ENCODE results near the gene ZBP1. TPM values are rescaled to one million over a fixed set of nuclear protein-coding genes. Genes with fewer than 3 reads are reported as not detected.

The ZBP1 gene
- total RNA-seq, 3 donors from 2014 or later, result 1.8 to 12.8 (median 3.6) TPM

- ATAC-seq (no peak), DNase-seq (peak in 2 of 3 donors; percentile 42 to 44)
Observed at GRCh38 chr20:57590485-57591288, 29.5 kb downstream of the ZBP1 start.

GRCh38 chr20:57589728-57590484 lies 30.3 kb downstream of the ZBP1 start:
- TF ChIP-seq CTCF (IDR thresholded peaks at IDR 0.05), result no peak
- Histone ChIP-seq H3K9me3 (no peaks in the 10 kb centered on the region), H3K36me3 (ENCODE audit: low read depth) (no peaks in the 10 kb centered on the region), H3K4me1 (ENCODE audit: low read depth) (peaks cover 25% of the 10 kb centered on the region), H3K4me3 (no peak overlapping the region)
- DNase-seq, result peak; percentile 71 to 81 (median 75)
- intact Hi-C loops (cut with DNase I, micrococcal nuclease), result loop anchor here (10.0 kb wide), 3 partner anchors 205 to 615 kb away; no protein-coding TSS in a partner anchor
- ATAC-seq, result peak; percentile 81

More at GRCh38 chr20:57590485-57591288, 29.5 kb downstream of the ZBP1 start:
- intact Hi-C loops (cut with DNase I, micrococcal nuclease), result loop anchor here (10.0 kb wide), 2 partner anchors 216 to 614 kb away; no protein-coding TSS in a partner anchor
- Histone ChIP-seq H3K36me3 (ENCODE audit: low read depth) (no peaks in the 10 kb centered on the region), H3K4me1 (ENCODE audit: low read depth) (peaks cover 25% of the 10 kb centered on the region), H3K4me3 (no peak overlapping the region), H3K9me3 (no peaks in the 10 kb centered on the region)
- no peak for TF ChIP-seq CTCF (IDR thresholded peaks at IDR 0.05)

GRCh38 chr20:57589123-57589727 lies 31.0 kb downstream of the ZBP1 start:
- no peaks in the 10 kb centered on the region for H3K9me3 ChIP-seq
- DNase-seq (peak; percentile 35 to 43 (median 39)), ATAC-seq (peak; percentile 5)
- no peaks in the 10 kb centered on the region for H3K36me3 ChIP-seq (ENCODE audit: low read depth)
- intact Hi-C loops (cut with DNase I, micrococcal nuclease), result loop anchor here in 1 of 2 donors (10.0 kb wide), 1 partner anchor 204 kb away; no protein-coding TSS in a partner anchor
- H3K4me1 ChIP-seq (ENCODE audit: low read depth), result peaks cover 25% of the 10 kb centered on the region
- TF ChIP-seq CTCF (IDR thresholded peaks at IDR 0.05), result no peak
- no peak overlapping the region for H3K4me3 ChIP-seq

GRCh38 chr20:57588596-57588995 lies 31.6 kb downstream of the ZBP1 start:
- Histone ChIP-seq H3K36me3 (ENCODE audit: low read depth) (no peaks in the 10 kb centered on the region), H3K4me3 (no peak overlapping the region), H3K9me3 (no peaks in the 10 kb centered on the region), H3K4me1 (ENCODE audit: low read depth) (peaks cover 19% of the 10 kb centered on the region)
- TF ChIP-seq CTCF (IDR thresholded peaks at IDR 0.05), result no peak
- ATAC-seq (no peak), DNase-seq (peak in 1 of 3 donors; percentile 28)
- intact Hi-C loops (cut with DNase I, micrococcal nuclease), result loop anchor here in 1 of 2 donors (10.0 kb wide), 1 partner anchor 204 kb away; no protein-coding TSS in a partner anchor

GRCh38 chr20:57587989-57588377 lies 32.2 kb downstream of the ZBP1 start:
- ATAC-seq, result no peak
- no peaks in the 10 kb centered on the region for H3K9me3 ChIP-seq
- no peak for TF ChIP-seq CTCF (IDR thresholded peaks at IDR 0.05)
- no peak overlapping the region for H3K4me3 ChIP-seq
- peaks cover 13% of the 10 kb centered on the region for H3K4me1 ChIP-seq (ENCODE audit: low read depth)
- no peaks in the 10 kb centered on the region for H3K36me3 ChIP-seq (ENCODE audit: low read depth)
- DNase-seq, result no peak
- intact Hi-C loops (cut with DNase I, micrococcal nuclease), result loop anchor here in 1 of 2 donors (10.0 kb wide), 1 partner anchor 203 kb away; no protein-coding TSS in a partner anchor

Data from mucosa of descending colon (tissue), 3 donors.